Measurements from ENCODE around the gene GCNT2.
"Not testable (repeated sequence)": the region's sequence is repeated elsewhere in the genome, so short reads cannot be mapped to it uniquely, and the experiment has no call there.

GCNT2 gene

DNA sequence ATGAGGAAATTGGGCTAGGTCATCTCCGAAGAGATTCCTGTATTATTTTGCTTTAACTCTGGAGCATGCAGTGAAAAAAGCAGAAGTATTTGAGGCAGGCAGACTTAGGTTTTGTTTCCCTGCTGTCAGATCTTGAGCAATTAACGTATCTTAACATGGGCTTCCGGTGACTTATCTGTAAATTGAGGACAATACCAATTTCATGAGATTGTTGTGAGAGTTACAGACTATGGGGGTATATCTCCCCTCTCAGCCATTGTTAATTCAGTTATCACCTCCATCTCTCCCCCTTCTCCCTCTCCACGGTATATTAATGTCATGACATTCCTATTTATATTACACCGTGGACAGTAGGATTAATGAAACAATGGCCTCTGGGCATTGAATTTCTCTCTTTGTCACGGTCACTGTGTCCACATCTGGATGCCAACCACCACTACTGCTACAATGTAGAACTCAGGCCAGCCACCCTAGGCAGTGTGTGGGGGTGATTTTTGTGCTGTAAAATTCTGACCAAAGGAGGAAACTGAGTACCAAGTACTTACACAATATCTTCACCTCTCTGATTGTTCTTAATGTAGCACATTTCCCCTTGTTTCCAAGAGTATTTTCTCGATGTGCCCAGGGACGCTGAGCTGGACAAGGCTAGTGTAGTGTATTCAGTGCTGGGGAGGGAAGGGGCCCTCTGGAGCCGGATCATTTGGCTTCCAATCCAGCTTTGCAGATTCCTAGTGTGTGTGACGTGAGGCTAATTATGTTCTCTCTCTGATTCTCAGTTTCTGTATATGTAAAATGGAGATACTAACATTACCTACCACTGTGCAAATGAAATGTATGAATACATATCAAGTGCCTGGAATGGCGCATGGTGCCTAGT lies 77.2 kb downstream of the GCNT2 start:
- in situ Hi-C loops (cut with MboI; ENCODE audit: low sequenced_read_pairs) = no loop called here

DNA sequence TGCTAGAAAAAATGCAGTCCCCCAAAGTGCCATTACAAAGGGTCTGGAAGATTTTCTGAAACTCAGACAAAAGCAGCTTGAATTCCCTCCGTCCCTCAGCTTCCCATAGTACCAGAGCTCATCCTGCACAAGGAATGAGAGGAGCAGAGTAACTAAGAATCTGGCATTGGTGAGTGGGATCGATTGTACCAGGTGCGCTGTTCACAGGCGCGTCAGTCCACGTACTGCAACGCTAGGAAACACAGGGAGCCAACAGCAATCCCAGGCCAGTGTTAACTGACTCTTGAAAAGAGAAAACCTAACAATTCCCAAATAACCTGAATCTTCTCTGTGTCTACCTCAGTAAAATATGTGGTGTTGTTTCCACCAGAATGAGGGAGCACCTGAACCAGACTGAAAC lies 77.9 kb downstream of the GCNT2 start:
- in situ Hi-C loops (cut with MboI; ENCODE audit: low sequenced_read_pairs) = no loop called here

DNA sequence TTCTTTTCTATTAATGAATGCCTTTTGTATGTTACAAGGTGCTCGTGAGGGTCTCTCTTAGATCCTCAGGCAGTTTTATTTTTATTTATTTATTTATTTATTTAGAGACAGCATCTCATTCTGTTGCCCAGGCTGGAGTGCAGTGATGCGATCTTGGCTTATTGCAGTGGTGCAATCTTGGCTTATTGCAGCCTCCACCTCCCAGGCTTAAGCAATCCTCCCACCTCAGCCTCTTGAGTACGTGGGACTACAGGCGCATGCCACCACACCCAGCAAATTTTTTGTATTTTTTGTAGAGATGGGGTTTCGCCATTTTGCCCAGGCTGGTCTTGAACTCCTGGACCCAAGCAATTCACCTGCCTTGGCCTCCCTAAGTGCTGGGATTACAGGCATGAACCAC lies 79.5 kb downstream of the GCNT2 start:
- in situ Hi-C loops (cut with MboI; ENCODE audit: low sequenced_read_pairs) = not testable (repeated sequence)

DNA sequence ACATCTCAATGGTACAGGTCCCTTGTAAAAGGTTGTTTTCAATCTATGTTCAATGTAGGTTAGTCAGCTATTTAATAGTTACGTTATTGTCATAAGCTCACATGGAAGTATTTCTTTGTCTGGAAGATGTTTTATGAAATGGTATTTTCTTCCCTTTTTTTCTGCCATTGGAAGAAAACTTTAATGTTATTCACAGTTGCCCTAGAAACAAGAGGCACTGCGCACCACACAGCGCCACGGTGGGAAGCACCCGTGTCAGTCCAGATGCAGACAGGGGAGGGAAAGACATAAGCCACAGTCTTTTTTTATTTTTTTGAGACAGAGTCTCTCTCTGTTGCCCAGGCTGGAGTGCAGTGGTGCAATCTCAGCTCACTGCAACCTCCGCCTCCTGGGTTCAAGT lies 82.1 kb downstream of the GCNT2 start:
- in situ Hi-C loops (cut with MboI; ENCODE audit: low sequenced_read_pairs) = no loop called here

DNA sequence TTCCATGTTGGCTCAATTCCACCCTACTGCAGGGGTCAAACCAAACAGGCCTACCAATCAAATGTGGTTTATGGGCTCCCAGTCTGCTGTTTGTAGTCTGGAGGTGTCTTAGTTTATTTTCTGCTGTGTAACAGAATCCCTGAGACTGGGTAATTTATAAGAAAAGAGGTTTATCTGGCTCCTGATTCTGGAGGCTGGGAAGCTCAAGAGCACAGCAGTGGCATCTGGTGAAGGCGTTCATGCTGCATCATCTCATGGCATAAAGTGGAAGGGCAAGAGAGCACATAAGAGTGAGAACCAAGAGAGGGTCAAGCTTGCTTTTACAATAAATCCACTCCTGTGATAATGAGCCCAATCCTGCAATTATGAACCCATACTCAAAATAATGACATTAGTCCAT lies 87.9 kb downstream of the GCNT2 start:
- in situ Hi-C loops (cut with MboI; ENCODE audit: low sequenced_read_pairs) = no loop called here

DNA sequence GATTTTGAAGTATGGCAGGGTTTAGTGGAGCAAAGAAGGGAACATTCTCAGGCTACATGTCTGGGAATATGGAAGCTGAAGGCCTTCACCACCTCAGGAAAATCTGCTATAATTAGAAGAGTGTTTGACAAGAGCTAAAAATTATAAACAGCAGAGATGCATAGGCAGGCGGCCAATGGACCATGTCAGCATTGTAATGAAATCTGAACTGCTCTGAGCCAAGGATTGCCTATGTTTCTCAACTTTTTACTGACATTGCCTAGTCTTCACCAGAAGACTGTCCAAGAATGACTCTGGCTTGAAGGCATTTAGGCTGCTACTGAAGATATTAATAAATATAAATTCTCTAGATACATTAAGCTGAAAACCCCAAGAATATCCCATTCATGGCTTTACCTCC lies 89.1 kb downstream of the GCNT2 start:
- in situ Hi-C loops (cut with MboI; ENCODE audit: low sequenced_read_pairs) = no loop called here

DNA sequence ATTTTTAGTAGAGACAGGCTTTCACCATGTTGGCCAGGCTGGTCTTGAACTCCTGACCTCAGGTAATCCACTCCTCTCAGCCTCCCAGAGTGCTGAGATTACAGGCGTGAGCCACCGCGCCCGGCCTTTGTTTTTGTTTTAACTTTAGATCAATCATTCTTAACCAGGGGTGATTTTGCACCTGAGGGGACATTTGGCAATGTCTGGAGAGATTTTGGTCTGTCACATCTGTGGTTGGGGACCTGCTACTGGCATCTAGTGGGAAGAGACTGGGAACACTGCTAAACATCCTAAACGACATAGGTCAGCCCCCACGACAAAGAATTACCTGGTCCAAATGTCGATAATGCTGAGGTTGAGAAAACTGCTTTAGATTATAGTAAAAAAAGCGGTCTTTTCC lies 91.0 kb downstream of the GCNT2 start:
- in situ Hi-C loops (cut with MboI; ENCODE audit: low sequenced_read_pairs) = no loop called here

DNA sequence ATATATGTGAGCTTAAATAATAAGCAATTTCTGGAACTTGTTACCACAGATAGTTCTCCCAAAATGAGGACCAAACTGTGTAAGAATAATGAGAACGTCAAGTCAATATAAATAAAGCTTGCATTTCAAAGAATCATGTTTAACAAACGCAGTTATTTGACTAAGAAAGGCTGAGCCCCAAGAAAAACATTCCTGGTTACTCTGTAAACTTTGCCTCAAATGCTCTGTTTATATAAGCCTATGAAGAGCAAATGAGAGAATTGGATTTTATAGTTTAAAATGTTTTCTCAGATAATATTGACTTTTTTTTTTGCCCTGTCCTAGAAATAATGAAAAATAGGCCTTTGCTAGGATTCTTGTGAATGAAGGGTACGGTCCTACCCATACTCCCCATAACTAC lies 91.9 kb downstream of the GCNT2 start:
- in situ Hi-C loops (cut with MboI; ENCODE audit: low sequenced_read_pairs) = no loop called here

DNA sequence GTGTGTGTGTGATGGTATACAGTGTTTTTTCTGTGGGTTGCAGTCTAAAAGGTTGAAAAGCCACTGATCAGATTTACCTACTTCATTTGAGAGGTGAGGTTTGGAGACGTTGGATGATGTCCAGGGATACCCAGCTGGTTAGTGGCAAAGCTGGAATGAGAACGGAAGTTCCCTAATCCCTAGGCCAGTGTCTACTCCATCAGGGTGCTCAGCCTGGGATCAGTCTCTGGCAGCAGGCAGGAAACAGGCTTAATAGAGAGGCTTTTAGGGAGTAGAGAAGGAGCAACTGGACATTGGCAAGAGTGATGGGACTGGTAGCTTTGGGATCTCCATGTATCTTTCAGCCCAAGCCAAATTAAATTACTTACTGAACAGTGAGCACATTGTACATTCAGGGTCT lies 92.6 kb downstream of the GCNT2 start:
- in situ Hi-C loops (cut with MboI; ENCODE audit: low sequenced_read_pairs) = no loop called here

DNA sequence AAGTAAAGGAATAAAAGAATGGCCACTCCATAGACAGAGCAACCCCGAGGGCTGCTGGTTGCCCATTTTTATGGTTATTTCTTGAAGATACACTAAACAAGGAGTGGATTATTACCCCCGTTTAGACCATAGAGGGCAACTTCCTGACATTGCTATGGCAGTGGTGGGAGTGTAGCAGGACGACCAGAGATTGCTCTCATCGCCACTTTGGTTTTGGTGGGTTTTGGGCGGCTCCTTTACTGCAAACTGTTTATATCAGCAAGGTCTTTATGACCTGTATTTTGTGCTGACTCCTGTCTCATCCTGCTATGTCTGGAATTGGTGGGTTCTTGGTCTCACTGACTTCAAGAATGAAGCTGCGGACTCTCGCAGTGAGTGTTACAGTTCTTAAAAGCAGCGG lies 94.5 kb downstream of the GCNT2 start:
- in situ Hi-C loops (cut with MboI; ENCODE audit: low sequenced_read_pairs) = no loop called here

DNA sequence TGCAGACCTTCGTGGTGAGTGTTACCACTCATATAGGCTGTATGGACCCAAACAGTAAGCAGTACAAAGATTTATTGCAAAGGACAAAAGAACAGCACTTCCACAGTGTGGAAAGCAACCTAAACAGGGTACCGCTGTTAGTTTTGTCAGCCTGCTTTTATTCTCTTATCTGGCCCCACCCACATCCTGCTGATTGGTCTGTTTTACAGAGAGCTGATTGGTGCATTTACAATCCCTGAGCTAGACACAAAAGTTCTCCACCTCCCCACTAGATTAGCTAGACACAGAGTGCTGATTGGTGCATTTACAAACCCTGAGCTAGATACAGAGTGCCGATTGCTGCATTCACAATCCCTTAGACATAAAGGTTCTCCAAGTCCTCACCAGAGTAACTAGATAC lies 95.1 kb downstream of the GCNT2 start:
- in situ Hi-C loops (cut with MboI; ENCODE audit: low sequenced_read_pairs) = not testable (repeated sequence)

DNA sequence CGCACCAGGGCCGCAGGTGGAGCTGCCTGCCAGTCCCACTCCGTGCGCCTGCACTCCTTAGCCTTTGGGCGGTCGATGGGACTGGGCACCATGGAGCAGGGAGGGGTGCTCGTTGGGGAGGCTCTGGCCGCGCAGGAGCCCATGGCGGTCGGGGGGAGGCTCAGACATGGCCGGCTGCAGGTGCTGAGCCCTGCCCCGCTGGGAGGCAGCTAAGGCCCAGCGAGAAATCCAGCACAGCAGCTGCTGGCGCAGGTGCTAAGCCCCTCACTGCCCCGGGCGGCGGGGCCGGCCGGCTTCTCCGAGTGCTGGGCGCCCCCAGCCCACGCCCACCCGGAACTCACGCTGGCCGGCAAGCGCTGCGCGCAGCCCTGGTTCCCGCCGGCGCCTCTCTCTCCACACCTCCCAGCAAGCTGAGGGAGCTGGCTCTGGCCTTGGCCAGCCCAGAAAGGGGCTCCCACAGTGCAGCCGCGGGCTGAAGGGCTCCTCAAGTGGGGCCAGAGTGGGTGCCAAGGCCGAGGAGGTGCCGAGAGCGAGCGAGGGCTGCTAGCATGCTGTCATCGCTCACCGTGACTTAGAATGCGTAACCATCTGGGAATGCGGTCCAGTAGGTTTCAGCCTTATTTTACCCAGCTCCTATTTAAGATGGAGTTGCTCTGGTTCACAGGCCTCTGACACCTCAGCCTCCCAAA lies 96.0 kb downstream of the GCNT2 start:
- in situ Hi-C loops (cut with MboI; ENCODE audit: low sequenced_read_pairs) = no loop called here

DNA sequence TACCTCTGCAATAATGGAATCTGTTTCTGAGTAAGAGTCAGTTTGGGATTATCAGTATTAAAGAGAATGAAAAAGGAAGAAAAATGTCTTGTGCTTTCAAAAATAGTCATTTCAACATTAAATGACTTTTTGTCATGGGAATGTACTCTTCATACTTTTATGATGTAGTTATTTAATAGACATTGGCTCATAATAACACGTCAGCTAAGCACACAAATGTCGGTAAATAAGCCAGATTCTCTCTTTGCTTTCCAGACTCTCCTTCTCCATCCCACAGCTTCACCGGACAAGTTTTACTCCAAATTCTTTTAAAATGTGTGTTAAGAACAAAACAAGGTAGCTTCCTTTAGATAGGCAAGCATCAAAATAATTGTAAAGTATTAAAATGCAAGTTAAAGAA lies 97.3 kb downstream of the GCNT2 start:
- in situ Hi-C loops (cut with MboI; ENCODE audit: low sequenced_read_pairs) = no loop called here

DNA sequence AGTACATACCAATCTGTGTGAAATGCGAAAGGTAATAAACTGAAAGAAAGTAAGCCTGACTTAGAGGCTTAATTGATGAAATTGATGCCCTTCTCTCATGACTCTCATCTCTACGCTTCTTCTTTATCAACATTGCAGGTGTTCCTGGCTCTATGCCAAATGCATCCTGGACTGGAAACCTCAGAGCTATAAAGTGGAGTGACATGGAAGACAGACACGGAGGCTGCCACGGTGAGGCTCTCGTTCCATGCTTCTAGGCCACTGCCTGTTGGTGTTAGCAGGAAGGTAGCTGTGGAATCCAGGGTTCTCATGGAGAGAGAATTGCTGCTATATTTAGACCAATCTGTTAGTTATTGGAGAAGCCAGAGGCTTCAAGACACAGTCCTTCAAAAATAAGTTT lies 100.1 kb downstream of the GCNT2 start:
- in situ Hi-C loops (cut with MboI; ENCODE audit: low sequenced_read_pairs) = no loop called here

DNA sequence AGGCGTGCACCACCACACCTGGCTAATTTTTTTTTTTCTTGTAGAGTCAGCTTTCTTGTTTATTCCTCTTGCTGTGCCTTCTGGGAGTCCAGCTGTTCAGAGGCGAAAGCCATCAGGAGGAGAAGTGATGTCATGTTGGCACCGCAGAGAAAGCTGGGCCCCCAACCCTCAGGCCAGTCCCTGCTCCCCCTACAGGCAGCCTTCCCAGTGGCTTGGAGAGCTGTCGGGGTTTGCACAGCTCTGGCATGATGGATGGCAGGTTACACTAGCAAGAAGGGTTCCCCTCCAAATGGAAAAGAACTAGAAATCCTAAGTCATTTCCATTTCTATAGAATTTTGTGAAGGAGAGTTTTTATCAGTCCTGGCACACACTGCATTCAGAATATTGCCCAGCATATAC lies 100.7 kb downstream of the GCNT2 start:
- in situ Hi-C loops (cut with MboI; ENCODE audit: low sequenced_read_pairs) = no loop called here

DNA sequence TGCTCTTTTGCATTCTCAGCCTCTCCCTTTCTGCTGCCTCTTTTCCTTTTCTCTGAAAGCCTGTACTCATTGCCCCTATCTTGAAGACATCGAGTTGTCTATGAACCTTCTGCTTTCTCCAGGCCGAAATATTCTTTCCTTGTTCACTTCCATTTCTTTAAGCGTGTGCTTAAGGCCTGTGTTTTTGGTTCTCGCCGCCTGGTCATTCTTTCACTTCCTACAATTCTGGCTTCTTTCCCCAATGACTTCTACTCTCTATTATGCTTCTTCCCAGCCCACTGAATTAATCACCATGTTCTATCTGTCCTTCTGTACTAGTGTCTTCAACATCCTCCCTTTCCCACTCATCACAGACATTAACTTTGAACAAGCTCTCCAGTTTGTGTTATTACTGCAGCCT lies 103.7 kb downstream of the GCNT2 start:
- in situ Hi-C loops (cut with MboI; ENCODE audit: low sequenced_read_pairs) = no loop called here

DNA sequence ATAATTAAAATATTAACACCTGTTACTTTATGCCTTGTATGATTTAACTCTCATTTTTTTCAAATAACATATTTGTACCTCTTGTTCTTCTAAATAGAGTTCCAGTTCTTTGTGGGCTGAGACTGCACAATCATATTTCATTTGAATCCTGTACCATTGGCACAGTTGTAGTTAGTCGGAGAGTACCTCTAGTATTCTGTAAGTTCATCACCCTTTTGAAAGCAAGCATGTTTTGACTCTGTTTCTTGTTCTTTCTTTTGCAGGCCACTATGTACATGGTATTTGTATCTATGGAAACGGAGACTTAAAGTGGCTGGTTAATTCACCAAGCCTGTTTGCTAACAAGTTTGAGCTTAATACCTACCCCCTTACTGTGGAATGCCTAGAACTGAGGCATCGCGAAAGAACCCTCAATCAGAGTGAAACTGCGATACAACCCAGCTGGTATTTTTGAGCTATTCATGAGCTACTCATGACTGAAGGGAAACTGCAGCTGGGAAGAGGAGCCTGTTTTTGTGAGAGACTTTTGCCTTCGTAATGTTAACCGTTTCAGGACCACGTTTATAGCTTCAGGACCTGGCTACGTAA lies 105.1 kb downstream of the GCNT2 start:
- in situ Hi-C loops (cut with MboI; ENCODE audit: low sequenced_read_pairs) = no loop called here

DNA sequence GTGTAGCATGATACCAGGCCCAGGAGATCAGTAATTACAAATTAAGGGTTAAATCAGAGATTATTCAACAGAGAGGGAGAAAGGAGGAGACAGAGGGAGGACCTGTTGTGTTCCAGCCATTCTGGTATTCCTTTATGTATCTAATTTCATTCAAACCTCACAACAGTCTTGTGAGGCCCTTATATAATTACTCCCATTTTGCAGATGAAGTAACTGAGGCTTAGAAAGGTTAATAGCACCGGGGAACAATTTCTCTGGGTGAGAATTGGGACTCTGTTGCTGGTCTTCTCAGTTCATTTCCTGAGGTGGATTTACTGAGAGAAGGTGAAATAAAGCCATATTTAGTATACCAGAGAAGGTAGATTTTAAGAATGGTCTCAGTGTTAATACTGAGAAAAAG lies 106.6 kb downstream of the GCNT2 start:
- in situ Hi-C loops (cut with MboI; ENCODE audit: low sequenced_read_pairs) = no loop called here

DNA sequence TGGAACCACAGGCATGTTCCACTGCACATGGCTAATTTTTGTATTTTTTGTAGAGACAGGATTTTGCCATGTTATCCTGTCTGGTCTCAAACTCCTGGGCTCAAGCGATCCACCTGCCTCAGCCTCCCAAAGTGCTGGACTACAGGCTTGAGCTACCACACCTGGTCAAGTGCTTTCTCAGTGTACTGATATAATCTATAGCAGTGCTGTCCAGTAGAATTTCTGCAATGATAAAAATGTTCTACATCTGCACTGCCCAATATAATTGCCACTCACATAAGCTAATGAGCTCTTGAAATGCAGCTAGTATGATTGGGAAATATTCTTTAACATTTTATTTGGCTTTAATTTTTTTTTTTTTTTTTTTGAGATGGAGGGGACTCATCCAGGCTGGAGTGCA lies 109.0 kb downstream of the GCNT2 start:
- in situ Hi-C loops (cut with MboI; ENCODE audit: low sequenced_read_pairs) = no loop called here

DNA sequence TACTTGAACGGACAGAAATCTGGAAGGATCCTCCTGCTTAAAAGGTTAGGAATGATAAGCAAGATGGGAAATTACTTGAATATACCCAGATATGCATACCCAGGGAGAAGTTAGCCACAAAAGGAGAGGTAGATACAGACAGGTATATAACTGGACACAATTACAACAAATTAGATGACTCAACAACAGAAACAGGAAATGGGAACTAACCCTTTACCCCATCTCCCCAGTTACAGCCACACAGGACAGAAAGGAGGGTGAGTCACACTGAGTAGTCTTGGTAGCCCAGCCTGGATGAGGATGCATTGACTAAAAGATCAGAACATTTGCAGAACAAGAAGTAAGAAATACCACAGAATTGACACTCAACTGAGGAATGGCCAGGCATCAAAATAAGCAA lies 112.1 kb downstream of the GCNT2 start:
- in situ Hi-C loops (cut with MboI; ENCODE audit: low sequenced_read_pairs) = no loop called here

DNA sequence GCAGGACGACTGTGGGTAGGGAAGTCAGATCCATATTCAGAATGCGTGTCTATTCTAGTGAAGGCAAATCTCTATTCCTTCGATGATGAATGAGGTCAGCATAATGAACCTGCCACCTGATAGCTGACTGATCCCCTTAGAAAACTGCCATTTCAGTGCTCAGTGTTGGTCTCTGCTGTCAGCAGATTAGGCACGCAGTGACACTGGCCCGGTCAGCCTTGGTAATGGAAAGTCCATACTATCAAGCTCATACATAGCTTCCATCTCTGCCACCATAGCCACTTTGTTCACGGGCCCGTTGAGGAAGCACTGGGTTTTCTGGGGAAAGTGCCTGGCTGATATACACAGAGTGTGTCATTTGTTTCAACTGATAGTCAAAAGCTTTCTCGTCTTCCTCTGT lies 119.3 kb downstream of the GCNT2 start:
- in situ Hi-C loops (cut with MboI; ENCODE audit: low sequenced_read_pairs) = no loop called here

DNA sequence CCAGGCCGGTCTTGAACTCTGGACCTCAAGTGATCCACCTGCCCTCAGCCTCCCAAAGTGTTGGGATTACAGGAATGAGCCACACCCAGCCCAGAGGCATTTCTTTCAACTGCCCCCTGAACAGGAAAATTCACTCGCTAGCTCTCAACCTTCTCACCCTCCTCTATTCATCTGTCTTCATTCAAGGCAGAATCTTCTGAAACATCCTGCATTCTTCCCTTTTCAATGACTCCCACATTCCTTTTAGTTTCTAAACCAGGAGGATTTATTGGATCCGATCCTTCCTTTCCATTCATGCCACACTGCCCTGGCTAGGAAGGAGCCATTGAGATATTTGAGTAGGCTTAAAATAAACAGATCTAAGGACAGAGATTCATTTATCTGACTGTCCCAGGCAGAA lies 120.4 kb downstream of the GCNT2 start:
- in situ Hi-C loops (cut with MboI; ENCODE audit: low sequenced_read_pairs) = no loop called here
